GM19372 (cell line): ENCODE results near the gene WDCP.
"Not testable (repeated sequence)": the region's sequence is repeated elsewhere in the genome, so short reads cannot be mapped to it uniquely, and the experiment has no call there.

ENCODE experiments used
- ATAC-seq: cut with Tn5 transposase; IDR thresholded peaks from one replicate; pipeline ENCODE4 v1.9.1; 2021; ENCODE audit warnings: mild to moderate bottlenecking, low read depth, moderate library complexity; ENCODE audit not compliant: unreplicated experiment

Gene WDCP

DNA sequence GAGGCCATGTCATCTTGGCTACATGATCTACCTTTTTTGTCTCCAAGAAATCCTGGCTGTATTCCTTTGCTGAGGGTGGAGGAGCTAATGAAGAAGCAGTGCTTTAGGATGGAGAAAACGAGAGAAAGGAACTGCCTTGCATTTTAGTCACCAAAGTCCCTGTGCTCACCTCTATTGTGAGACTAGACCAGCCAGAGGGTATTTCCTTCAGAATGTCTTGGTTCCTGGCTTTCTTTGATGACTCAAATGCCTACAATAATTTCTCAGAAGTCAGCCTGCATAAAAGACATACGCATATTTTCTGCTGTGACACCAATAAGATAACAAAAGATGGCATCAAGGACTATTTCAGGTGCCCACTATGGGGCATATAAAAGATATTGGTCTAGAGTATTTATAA lies 18.1 kb upstream of the WDCP start:
- no peak for ATAC-seq

GRCh38 chr2:24058564-24059271 lies 11.5 kb upstream of the WDCP start:
- no peak for ATAC-seq

DNA sequence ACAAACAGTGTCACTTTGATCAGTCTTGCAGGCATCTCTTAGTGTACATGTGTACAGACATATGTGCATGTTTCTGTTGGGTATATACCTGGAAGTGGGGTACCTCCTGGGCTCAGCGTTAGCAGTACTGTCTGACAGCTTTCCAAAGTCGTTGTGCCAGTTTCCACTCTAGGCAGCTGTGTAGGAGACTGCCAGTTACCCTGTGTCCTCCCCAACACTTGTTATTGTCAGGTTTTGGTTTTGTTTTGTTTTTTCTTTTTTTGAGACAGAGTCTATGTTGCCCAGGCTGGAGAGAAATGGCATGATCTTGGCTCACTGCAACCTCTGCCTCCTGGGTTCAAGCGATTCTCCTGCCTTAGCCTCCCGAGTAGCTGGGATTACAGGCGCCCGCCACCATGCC lies 8.6 kb upstream of the WDCP start:
- ATAC-seq = no peak

- no peak for ATAC-seq
Observed at GRCh38 chr2:24054366-24055010, 7.3 kb upstream of the WDCP start.

DNA sequence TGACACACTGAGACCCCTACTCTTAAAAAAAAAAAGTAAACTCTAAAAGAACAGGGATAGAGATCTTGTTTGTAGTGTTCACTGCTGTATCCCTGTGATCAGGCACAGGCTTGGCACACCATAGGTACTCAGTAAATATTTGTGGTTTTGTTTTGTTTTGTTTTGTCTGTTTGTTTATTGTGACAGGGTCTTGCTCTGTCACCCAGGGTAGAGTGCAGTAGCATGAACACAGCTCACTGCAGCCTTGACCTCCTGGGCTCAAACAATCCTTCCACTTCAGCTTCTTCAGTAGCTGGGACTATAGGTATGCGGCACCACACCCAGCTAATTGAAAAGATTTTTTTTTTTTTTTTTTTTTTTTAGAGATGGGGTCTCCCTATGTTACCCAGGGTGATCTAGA lies 5.8 kb upstream of the WDCP start:
- no peak for ATAC-seq

GRCh38 chr2:24051833-24052232 lies 4.6 kb upstream of the WDCP start:
- no peak for ATAC-seq

DNA sequence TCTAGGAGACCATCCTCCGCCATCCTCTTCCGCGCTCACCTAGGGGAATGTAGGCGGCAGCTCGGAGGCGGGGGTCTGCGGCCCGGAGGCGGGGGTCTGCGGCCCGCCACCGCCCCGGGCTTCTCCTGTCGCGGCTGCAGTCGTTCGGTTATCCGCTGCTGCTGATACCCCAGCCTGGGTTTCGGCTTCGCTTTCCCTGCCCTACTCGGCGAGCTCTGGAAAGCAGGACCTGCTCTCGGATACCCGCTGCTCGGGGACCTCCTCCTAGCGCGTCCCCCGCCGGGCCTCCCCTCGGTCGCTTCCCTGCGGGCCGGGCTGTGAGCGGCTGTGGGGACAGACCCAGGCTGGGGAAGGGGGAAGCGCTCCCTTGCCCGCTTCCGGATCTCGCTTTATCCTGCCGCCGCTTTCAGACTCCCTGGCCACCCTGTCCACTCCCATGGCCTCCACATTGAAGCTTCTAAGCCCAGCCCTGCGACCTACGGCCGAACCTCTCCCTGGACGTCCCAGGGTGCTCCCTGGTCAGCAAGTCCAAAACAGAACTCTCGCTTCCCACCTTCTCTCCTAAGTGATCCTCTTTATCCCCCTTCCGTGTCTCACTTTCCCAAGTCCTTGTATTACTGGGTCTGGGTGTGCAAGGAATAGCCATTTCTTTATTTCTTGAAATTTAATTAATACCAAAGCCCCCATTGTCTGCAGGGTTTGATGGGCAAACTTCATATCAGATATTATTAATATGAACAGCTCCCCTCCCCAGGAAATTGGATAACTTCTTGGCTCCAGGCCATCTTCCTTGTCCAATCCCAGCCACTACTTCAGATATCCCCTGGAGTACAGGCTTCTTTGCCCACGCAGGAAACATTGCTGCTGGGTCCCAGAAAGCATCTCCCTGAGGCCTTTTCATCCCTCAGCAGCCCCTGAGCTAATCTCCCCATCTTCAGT lies 3.1 kb upstream of the WDCP start:
- no peak for ATAC-seq

GRCh38 chr2:24049485-24050021 lies 2.4 kb upstream of the WDCP start, which contains the start of gene FKBP1B:
Gene FKBP1B (plus strand): TSS chr2:24049741. CDS start chr2:24049850, 109 bp downstream.
- ATAC-seq = no peak

DNA sequence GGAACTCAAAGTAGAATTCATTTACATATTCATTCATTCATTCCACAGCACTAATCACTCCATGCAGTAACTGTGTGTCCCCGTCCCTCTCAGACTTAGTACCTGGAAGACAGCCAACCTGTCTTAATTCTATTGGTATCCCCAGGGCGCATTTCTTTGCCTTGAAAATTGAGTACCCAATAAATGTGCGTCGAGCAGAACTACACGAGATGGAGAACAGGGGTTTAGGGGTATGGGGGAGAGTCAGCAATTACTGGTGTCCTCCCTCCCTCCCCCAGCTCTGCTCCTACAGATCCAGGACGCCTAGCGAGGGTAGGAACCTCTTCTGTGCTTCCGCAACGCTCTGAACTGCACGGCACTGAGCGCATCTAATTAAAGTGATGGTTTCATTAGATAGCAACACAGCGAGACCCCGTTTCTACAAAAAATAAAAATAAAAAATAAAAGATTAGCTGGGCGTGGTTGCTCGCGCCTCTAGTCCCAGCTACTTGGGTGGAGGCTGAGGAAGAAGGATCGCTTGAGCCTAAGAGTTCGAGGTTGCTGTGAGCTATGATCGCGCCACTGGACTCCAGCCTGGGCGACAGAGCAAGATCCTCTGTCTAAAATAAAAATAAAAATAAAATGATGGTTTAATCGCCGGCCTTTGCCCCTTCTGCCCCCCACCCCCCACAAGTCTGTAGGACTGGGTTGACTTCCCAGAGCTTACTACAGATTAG lies 1.7 kb upstream of the WDCP start:
- ATAC-seq = no peak

- no peak for ATAC-seq
Observed at GRCh38 chr2:24047703-24048033, 477 bp upstream of the WDCP start.

GRCh38 chr2:24046599-24046929 lies 627 bp downstream of the WDCP start:
- no peak for ATAC-seq

DNA sequence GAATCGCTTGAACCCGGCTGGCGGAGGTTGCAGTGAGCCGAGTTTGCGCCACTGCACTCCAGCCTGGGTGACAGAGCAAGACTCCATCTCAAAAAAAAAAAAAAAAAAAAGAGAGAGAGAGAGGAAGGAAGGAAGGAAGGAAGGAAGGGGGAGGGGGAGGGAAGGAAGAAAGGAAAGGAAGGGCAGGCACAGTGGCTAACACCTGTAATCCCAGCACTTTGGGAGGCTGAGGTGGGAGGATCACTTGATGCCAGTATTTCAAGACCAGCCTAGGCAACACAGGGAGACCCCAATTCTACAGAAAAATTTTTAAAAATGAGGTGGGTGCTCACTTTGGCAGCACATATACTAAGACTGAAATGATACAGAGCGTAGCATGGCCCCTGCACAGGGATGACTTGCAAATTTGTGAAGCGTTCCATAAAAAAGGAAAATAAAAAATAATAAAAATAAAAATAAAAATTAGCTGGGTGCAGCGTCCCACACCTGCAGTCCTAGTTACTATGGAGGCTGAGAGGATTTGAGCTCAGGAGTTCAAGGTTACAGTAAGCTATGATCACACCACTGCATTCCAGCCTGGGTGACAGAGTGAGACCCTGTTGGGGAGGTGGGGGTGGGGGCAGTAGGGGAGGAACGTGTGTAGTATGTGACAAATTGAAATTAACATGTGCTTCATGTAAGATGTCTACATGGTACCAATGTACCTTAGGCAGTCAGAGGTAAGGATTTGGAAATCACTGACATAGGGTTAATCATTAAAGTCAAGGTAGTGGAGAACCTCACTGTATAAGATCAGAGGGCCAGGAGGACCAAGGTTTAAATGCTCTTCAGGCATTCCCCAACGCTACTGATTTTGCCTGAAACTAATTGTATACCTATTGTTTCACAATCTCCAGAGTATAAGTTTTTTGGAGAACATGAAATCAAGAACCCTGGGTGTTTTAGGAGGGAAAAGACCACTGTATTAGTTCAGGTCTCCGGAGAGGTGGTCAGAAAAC lies 1.4 kb downstream of the WDCP start:
- ATAC-seq = no peak

- not testable (repeated sequence) for ATAC-seq
Observed at GRCh38 chr2:24043133-24043532, 4.1 kb downstream of the WDCP start.

- ATAC-seq = no peak
Observed at GRCh38 chr2:24040511-24040910, 6.7 kb downstream of the WDCP start.

DNA sequence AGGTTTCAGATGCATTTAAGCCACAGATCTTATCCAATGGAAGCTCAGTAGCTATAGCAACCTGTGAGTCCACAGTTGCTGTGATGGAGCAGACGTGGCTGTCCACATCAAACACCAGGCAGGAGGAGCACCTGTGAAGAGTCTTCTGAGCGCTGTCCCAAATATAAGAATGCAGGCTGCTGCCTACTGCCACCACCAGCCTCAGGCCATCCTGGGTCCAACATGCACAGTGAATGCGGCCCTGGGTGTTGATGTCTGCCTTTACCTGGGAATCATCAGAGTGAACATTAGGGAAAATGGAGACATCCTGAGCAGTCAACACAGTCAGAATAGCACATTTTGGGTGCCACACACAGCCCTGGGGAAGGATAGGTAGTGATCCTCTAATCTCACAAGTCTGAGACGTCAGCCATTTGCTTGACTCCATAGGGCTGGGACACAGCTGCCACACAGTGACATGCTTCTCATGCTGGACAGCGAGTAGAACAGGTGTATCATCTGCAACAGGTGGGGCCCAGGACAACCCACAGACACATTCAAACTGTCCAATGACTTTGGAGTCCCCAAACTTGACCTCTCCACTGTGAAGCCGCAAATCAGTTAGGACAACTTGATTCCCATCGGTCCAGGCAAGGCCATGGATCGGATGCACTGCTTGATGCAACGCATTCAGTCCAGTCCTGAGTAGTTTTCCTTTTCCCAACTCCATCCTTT lies 8.2 kb downstream of the WDCP start:
- no peak for ATAC-seq

GRCh38 chr2:24026233-24026632 lies 21.0 kb downstream of the WDCP start:
- ATAC-seq = no peak

- no peak for ATAC-seq
Observed at GRCh38 chr2:24024996-24025663, 22.1 kb downstream of the WDCP start.

- no peak for ATAC-seq
Observed at GRCh38 chr2:24024018-24024417, 23.2 kb downstream of the WDCP start.
